ENCODE data around the gene FBXO2. TPM values are rescaled to one million over a fixed set of nuclear protein-coding genes. Genes with fewer than 3 reads are reported as not detected.

The FBXO2 gene
- total RNA-seq, 4 donors from 2014 or later: 8.2 to 16.7 (median 13.5) TPM

- no peak for TF ChIP-seq POLR2A (IDR thresholded peaks at IDR 0.05)
- TF ChIP-seq CTCF (IDR thresholded peaks at IDR 0.05): no peak
- no peak for TF ChIP-seq POLR2AphosphoS5 (IDR thresholded peaks at IDR 0.05)
- TF ChIP-seq EP300 (IDR thresholded peaks at IDR 0.05): no peak
- Histone ChIP-seq H3K4me1 (peaks cover 14% of the 10 kb centered on the region), H3K27ac (no peak overlapping the region), H3K4me3 (no peak overlapping the region), H3K9me3 (no peaks in the 10 kb centered on the region), H3K36me3 (no peaks in the 10 kb centered on the region), H3K27me3 (peaks cover 50% of the 10 kb centered on the region)
- no peak for DNase-seq (ENCODE audit: low spot score in 2 of 2)
- 56% methylated on average over 20 of the region's 34 CpGs for WGBS
Observed at GRCh38 chr1:11700601-11701467, 46.6 kb upstream of the FBXO2 start.

- no peaks in the 10 kb centered on the region for H3K36me3 ChIP-seq
- H3K4me3 ChIP-seq: no peak overlapping the region
- WGBS: 64% methylated on average over 2 of the region's 5 CpGs
- DNase-seq (ENCODE audit: low spot score in 2 of 2): no peak
- H3K27me3 ChIP-seq: peaks cover 53% of the 10 kb centered on the region
- H3K27ac ChIP-seq: no peak overlapping the region
- TF ChIP-seq CTCF (IDR thresholded peaks at IDR 0.05): no peak
- TF ChIP-seq POLR2AphosphoS5 (IDR thresholded peaks at IDR 0.05): no peak
- no peak for TF ChIP-seq EP300 (IDR thresholded peaks at IDR 0.05)
- no peak for TF ChIP-seq POLR2A (IDR thresholded peaks at IDR 0.05)
- no peaks in the 10 kb centered on the region for H3K9me3 ChIP-seq
- H3K4me1 ChIP-seq: peaks cover 20% of the 10 kb centered on the region
Observed at GRCh38 chr1:11697893-11698210, 43.6 kb upstream of the FBXO2 start.

- no peak for TF ChIP-seq CTCF (IDR thresholded peaks at IDR 0.05)
- no peak for TF ChIP-seq POLR2A (IDR thresholded peaks at IDR 0.05)
- TF ChIP-seq POLR2AphosphoS5 (IDR thresholded peaks at IDR 0.05): no peak
- no peak for TF ChIP-seq EP300 (IDR thresholded peaks at IDR 0.05)
- Histone ChIP-seq H3K27me3 (peaks cover 54% of the 10 kb centered on the region), H3K36me3 (no peaks in the 10 kb centered on the region), H3K27ac (no peak overlapping the region), H3K9me3 (no peaks in the 10 kb centered on the region), H3K4me1 (peaks cover 26% of the 10 kb centered on the region), H3K4me3 (no peak overlapping the region)
- no peak for DNase-seq (ENCODE audit: low spot score in 2 of 2)
- WGBS: 82% methylated on average over 7 of the region's 8 CpGs
Observed at GRCh38 chr1:11697188-11697892, 43.1 kb upstream of the FBXO2 start.

GRCh38 chr1:11695861-11696260 lies 41.6 kb upstream of the FBXO2 start:
- WGBS: 90% methylated on average over 6 of the region's 6 CpGs
- Histone ChIP-seq H3K27ac (no peak overlapping the region), H3K4me3 (no peak overlapping the region), H3K4me1 (peaks cover 29% of the 10 kb centered on the region), H3K27me3 (peaks cover 54% of the 10 kb centered on the region), H3K9me3 (no peaks in the 10 kb centered on the region), H3K36me3 (no peaks in the 10 kb centered on the region)
- no peak for DNase-seq (ENCODE audit: low spot score in 2 of 2)
- TF ChIP-seq EP300 (IDR thresholded peaks at IDR 0.05): no peak
- TF ChIP-seq CTCF (IDR thresholded peaks at IDR 0.05): no peak
- no peak for TF ChIP-seq POLR2AphosphoS5 (IDR thresholded peaks at IDR 0.05)
- TF ChIP-seq POLR2A (IDR thresholded peaks at IDR 0.05): no peak

GRCh38 chr1:11693917-11694316 lies 39.7 kb upstream of the FBXO2 start:
- no peaks in the 10 kb centered on the region for H3K9me3 ChIP-seq
- TF ChIP-seq POLR2AphosphoS5 (IDR thresholded peaks at IDR 0.05) (no peak), CTCF (IDR thresholded peaks at IDR 0.05) (no peak), EP300 (IDR thresholded peaks at IDR 0.05) (no peak), POLR2A (IDR thresholded peaks at IDR 0.05) (no peak)
- H3K4me3 ChIP-seq: no peak overlapping the region
- no peak overlapping the region for H3K27ac ChIP-seq
- peaks cover 67% of the 10 kb centered on the region for H3K27me3 ChIP-seq
- peaks cover 33% of the 10 kb centered on the region for H3K4me1 ChIP-seq
- no peaks in the 10 kb centered on the region for H3K36me3 ChIP-seq
- WGBS: 83% methylated on average over 5 of the region's 5 CpGs
- no peak for DNase-seq (ENCODE audit: low spot score in 2 of 2)

Data from suprapubic skin (tissue), 4 donors.